H1 (cell line): ENCODE data around the gene LPGAT1. TPM values are rescaled to one million over a fixed set of nuclear protein-coding genes. Genes with fewer than 3 reads are reported as not detected.

Source experiments
- CTCF ChIA-PET: fragments of 300-600 bp; sonication (Branson Sonifier 250); formaldehyde crosslinking; loops from one replicate; lab custom pipeline; 2021; ENCODE audit not compliant: partially characterized antibody; lab: Charles Lee
- POLR2A ChIA-PET: fragments of 300-600 bp; sonication (Branson Sonifier 250); formaldehyde crosslinking; loops from one replicate; lab custom pipeline; 2021; ENCODE audit warnings: inconsistent platforms; ENCODE audit not compliant: partially characterized antibody; lab: Charles Lee
- DNase-seq, 2 experiments: peaks; one replicate each; pipeline versions ENCODE4 v3.0.0 to v3.0.0-alpha.2; 2010 to 2022; ENCODE audit warnings: low spot score in 2 of 2, low read depth in 1 of 2, mixed read lengths in 1 of 2
- FAIRE-seq: peaks from 2 replicates; lab custom pipeline; 2011; peaks lifted over from hg19 to GRCh38; lab: Jason Lieb, UNC
- H2AFZ ChIP-seq: 2 replicates; pipeline ENCODE4 v1.8.1; 2012; ENCODE audit warnings: low read length, inconsistent platforms
- H2AK5ac ChIP-seq: 2 replicates; pipeline ENCODE4 v1.6.1; 2013; ENCODE audit warnings: low read depth, low read length
- H2BK120ac ChIP-seq: replicated peaks from 2 replicates; pipeline ENCODE3; 2013; ENCODE audit warnings: low read depth, low read length, inconsistent platforms
- H2BK12ac ChIP-seq: 2 replicates; pipeline ENCODE4 v1.6.1; 2013; ENCODE audit warnings: low read depth, low read length
- H2BK15ac ChIP-seq: 2 replicates; pipeline ENCODE4 v1.6.1; 2013; ENCODE audit warnings: low read length
- H2BK20ac ChIP-seq: 2 replicates; pipeline ENCODE4 v1.6.1; 2013; ENCODE audit warnings: low read length
- H2BK5ac ChIP-seq: 2 replicates; pipeline ENCODE4 v1.6.1; 2013; ENCODE audit warnings: low read depth, low read length
- H3K14ac ChIP-seq: 2 replicates; pipeline ENCODE4 v1.6.1; 2013; ENCODE audit warnings: inconsistent platforms; ENCODE audit not compliant: insufficient read length
- H3K18ac ChIP-seq: 2 replicates; pipeline ENCODE4 v1.6.1; 2013; ENCODE audit warnings: low read length; ENCODE audit errors: extremely low read depth
- H3K23ac ChIP-seq: 2 replicates; pipeline ENCODE4 v1.6.1; 2013; ENCODE audit warnings: inconsistent platforms; ENCODE audit not compliant: insufficient read length
- H3K23me2 ChIP-seq: 2 replicates; pipeline ENCODE4 v1.6.1; 2013; ENCODE audit warnings: low read depth, low read length
- H3K27ac ChIP-seq: 2 replicates; pipeline ENCODE4 v1.6.1; 2011; ENCODE audit warnings: low read depth, low read length, inconsistent platforms
- H3K27me3 ChIP-seq, 4 experiments: replicated peaks in 1 of 4; 1 replicate in 1 of 4; 2 replicates in 3 of 4; pipeline versions ENCODE4 v1.6.1 to v1.8.1; 2011 to 2013; ENCODE audit warnings: low read length in 3 of 4, mild to moderate bottlenecking in 3 of 4, inconsistent platforms in 2 of 4, mixed read lengths in 2 of 4, moderate library complexity in 1 of 4; ENCODE audit not compliant: control insufficient read depth in 3 of 4, insufficient read depth in 3 of 4; ENCODE audit errors: extremely low read depth in 1 of 4
- H3K36me3 ChIP-seq, 4 experiments: 2 replicates each; pipeline versions ENCODE4 v1.6.1 to v1.8.1; 2011 to 2013; ENCODE audit warnings: mild to moderate bottlenecking in 4 of 4, low read length in 3 of 4, moderate library complexity in 2 of 4, control low read depth in 1 of 4, inconsistent platforms in 1 of 4; ENCODE audit not compliant: insufficient read depth in 4 of 4, control insufficient read depth in 2 of 4
- H3K4ac ChIP-seq: replicated peaks from 2 replicates; pipeline ENCODE3; 2013; ENCODE audit warnings: low read length, low read depth, mixed read lengths, inconsistent platforms; ENCODE audit not compliant: insufficient read length
- H3K4me1 ChIP-seq, 4 experiments: replicated peaks in 1 of 4; 1 replicate in 1 of 4; 2 replicates in 3 of 4; pipeline versions ENCODE4 v1.6.1 to v1.8.1; 2011 to 2013; ENCODE audit warnings: low read length in 3 of 4, inconsistent platforms in 2 of 4, mixed read lengths in 1 of 4; ENCODE audit not compliant: insufficient read depth in 4 of 4, control insufficient read depth in 3 of 4
- H3K4me2 ChIP-seq, 2 experiments: 2 replicates each; pipeline versions ENCODE4 v1.6.1 to v1.8.1; 2011 to 2013; ENCODE audit warnings: low read depth in 2 of 2, low read length in 2 of 2, control low read depth in 1 of 2, inconsistent platforms in 1 of 2, mild to moderate bottlenecking in 1 of 2; ENCODE audit not compliant: insufficient read depth in 1 of 2
- H3K4me3 ChIP-seq, 4 experiments: fragments of 200-600, 300-600 bp in 1 of 4; sonication (generic), shearing (Covaris generic), sonication (Bioruptor Twin) in 1 of 4; 2 replicates each; pipeline versions ENCODE4 v1.5.1 to v1.8.1; 2011 to 2016; ENCODE audit warnings: low read length in 4 of 4, low read depth in 3 of 4, control low read depth in 2 of 4, inconsistent platforms in 2 of 4, mild to moderate bottlenecking in 2 of 4, mixed read lengths in 1 of 4, moderate library complexity in 1 of 4; ENCODE audit not compliant: insufficient read depth in 2 of 4; ENCODE audit errors: extremely low read depth in 1 of 4
- H3K56ac ChIP-seq: replicated peaks from 2 replicates; pipeline ENCODE3; 2013; ENCODE audit warnings: low read depth, mild to moderate bottlenecking, mixed read lengths, low read length, inconsistent platforms; ENCODE audit not compliant: insufficient read length
- H3K79me1 ChIP-seq: 2 replicates; pipeline ENCODE4 v1.6.1; 2013; ENCODE audit warnings: low read depth, low read length, control low read depth
- H3K79me2 ChIP-seq, 2 experiments: 2 replicates each; pipeline versions ENCODE4 v1.6.1 to v1.8.1; 2012 to 2013; ENCODE audit warnings: low read length in 2 of 2, mild to moderate bottlenecking in 2 of 2, inconsistent platforms in 1 of 2; ENCODE audit not compliant: insufficient read depth in 2 of 2, control insufficient read depth in 1 of 2
- H3K9ac ChIP-seq, 4 experiments: replicated peaks in 1 of 4; 1 replicate in 1 of 4; 2 replicates in 3 of 4; pipeline versions ENCODE4 v1.6.1 to v1.8.1; 2011 to 2013; ENCODE audit warnings: low read depth in 3 of 4, low read length in 3 of 4, control low read depth in 2 of 4, mild to moderate bottlenecking in 2 of 4, moderate library complexity in 2 of 4, inconsistent platforms in 1 of 4; ENCODE audit errors: extremely low read depth in 1 of 4
- H3K9me3 ChIP-seq, 2 experiments: 2 replicates each; pipeline versions ENCODE4 v1.6.1 to v1.8.1; 2012 to 2013; ENCODE audit warnings: mild to moderate bottlenecking in 2 of 2, moderate library complexity in 2 of 2, control low read depth in 1 of 2, inconsistent platforms in 1 of 2, low read depth in 1 of 2, low read length in 1 of 2, mixed read lengths in 1 of 2; ENCODE audit not compliant: insufficient read depth in 2 of 2
- H4K20me1 ChIP-seq, 2 experiments: replicated peaks in 1 of 2; 2 replicates each; pipeline versions ENCODE3 to v1.8.1; 2011 to 2013; ENCODE audit warnings: inconsistent platforms in 2 of 2, low read length in 2 of 2, mild to moderate bottlenecking in 1 of 2; ENCODE audit not compliant: insufficient read depth in 2 of 2, control insufficient read depth in 1 of 2
- H4K5ac ChIP-seq: 2 replicates; pipeline ENCODE4 v1.6.1; 2013; ENCODE audit warnings: low read length, low read depth, mixed read lengths, inconsistent platforms; ENCODE audit not compliant: insufficient read length
- H4K8ac ChIP-seq: 2 replicates; pipeline ENCODE4 v1.8.0; 2013; ENCODE audit warnings: mild to moderate bottlenecking, moderate library complexity, low read length, inconsistent platforms; ENCODE audit not compliant: insufficient read depth; ENCODE audit errors: extremely low read depth
- H4K91ac ChIP-seq: replicated peaks from 2 replicates; pipeline ENCODE3; 2013; ENCODE audit warnings: low read length, mixed read lengths, inconsistent platforms; ENCODE audit not compliant: insufficient read length
- CHD1 ChIP-seq: IDR thresholded peaks from 2 replicates; pipeline ENCODE4 v1.6.1; 2012; ENCODE audit warnings: low read depth, low read length, improper control_type of control experiment
- SP1 ChIP-seq: IDR thresholded peaks from 2 replicates; pipeline ENCODE4 v1.6.1; 2011; ENCODE audit warnings: low read depth, low read length
- WGBS, 2 experiments: shearing (Covaris generic) in 1 of 2; methylation state at CpG; one replicate each; pipeline versions ENCODE4 v1.1.6 to v1.1.7; 2013 to 2015; ENCODE audit warnings: low lambda C conversion rate in 2 of 2, mixed read lengths in 2 of 2, inconsistent platforms in 1 of 2, low coverage in 1 of 2, missing lambda C conversion rate in 1 of 2; ENCODE audit not compliant: insufficient replicate concordance in 2 of 2, insufficient coverage in 1 of 2, insufficient read length in 1 of 2; ENCODE audit errors: extremely low coverage in 1 of 2, missing lambda C conversion rate in 1 of 2; 5-methylcytosine and 5-hydroxymethylcytosine counted together
- polyA plus RNA-seq, 7 experiments: library from polyadenylated mRNA; depleted of rRNA in 3 of 7; stranded (reverse) in 5 of 7; unstranded in 2 of 7; fragments of >200 nt in 5 of 7; fragments of 200-250 nt in 2 of 7; gene quantifications; 1 replicate in 5 of 7; 2 replicates in 1 of 7; 4 replicates in 1 of 7; pipeline versions ENCODE4 v1.2.1 to v1.2.3, GENCODE V29; 2011 to 2013; ENCODE audit warnings: missing spikeins in 2 of 7, mixed read lengths in 2 of 7
- total RNA-seq: library from RNA; stranded (reverse); fragmentation: NEBNext Ultra II Directional; extraction: Animal tissue kit (Norgen Biotek cat#: 25700); gene quantifications from 2 replicates; pipeline ENCODE4 v1.2.1, GENCODE V29; 2021
- TF ChIP-seq, protein P1 (sequence below): IDR thresholded peaks from 2 replicates; pipeline ENCODE4 v1.6.1; 2012; ENCODE audit warnings: inconsistent platforms

LPGAT1 gene
- total and polyA plus RNA-seq, 2 of the 8 experiments (the other 6 are each of a cell fraction or from before 2014, with no cell fraction given): 2.3 to 13.5 TPM

- H2AFZ ChIP-seq: no peak overlapping the region
- H3K4me1 ChIP-seq: no peaks in the 10 kb centered on the region
- DNase-seq: no peak
- no peak overlapping the region for H3K18ac ChIP-seq
- H2AK5ac ChIP-seq: no peak overlapping the region
- H3K23ac ChIP-seq: no peak overlapping the region
- POLR2A ChIA-PET: no interaction called here
- H4K5ac ChIP-seq: no peak overlapping the region
- H4K8ac ChIP-seq: no peak overlapping the region
- no peak overlapping the region for H3K4me3 ChIP-seq
- no peak overlapping the region for H2BK120ac ChIP-seq
- CTCF ChIA-PET: interaction anchor here (1.8 kb wide), 1 partner anchor 13 kb away, joined by 6 read pairs; no protein-coding TSS in a partner anchor
- no peak overlapping the region for H4K91ac ChIP-seq
- no peaks in the 10 kb centered on the region for H3K79me1 ChIP-seq
- no peak overlapping the region for H3K9ac ChIP-seq
- TF ChIP-seq CHD1 (no peak), SP1 (no peak)
- TF ChIP-seq, protein P1, sequence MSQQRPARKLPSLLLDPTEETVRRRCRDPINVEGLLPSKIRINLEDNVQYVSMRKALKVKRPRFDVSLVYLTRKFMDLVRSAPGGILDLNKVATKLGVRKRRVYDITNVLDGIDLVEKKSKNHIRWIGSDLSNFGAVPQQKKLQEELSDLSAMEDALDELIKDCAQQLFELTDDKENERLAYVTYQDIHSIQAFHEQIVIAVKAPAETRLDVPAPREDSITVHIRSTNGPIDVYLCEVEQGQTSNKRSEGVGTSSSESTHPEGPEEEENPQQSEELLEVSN: no peak
- TF ChIP-seq, all 59 proteins: peak for 0
- Histone ChIP-seq H3K14ac (no peak overlapping the region), H3K4me2 (no peak overlapping the region), H2BK12ac (no peak overlapping the region), H2BK20ac (no peak overlapping the region), H3K79me2 (no peaks in the 10 kb centered on the region), H3K4ac (no peak overlapping the region), H2BK5ac (no peak overlapping the region), H3K27me3 (no peaks in the 10 kb centered on the region), H3K27ac (no peak overlapping the region), H3K23me2 (no peaks in the 10 kb centered on the region), H3K56ac (no peak overlapping the region), H3K36me3 (no peaks in the 10 kb centered on the region), H3K9me3 (no peaks in the 10 kb centered on the region), H2BK15ac (no peak overlapping the region), H4K20me1 (no peaks in the 10 kb centered on the region)
- FAIRE-seq: no peak
- WGBS, 2 experiments: 90% methylated on average over 1 of the region's 1 CpG; no CpG with 5 or more reads in 1 of the 2 experiments
Observed at GRCh38 chr1:211783897-211784296, 46.7 kb downstream of the LPGAT1 start.
